Ascending aorta (tissue), 2 donors: Measurements from ENCODE around the gene CCDC170. TPM values are rescaled to one million over a fixed set of nuclear protein-coding genes. Genes with fewer than 3 reads are reported as not detected.

Experiments
- DNase-seq, 2 donors: peaks; one replicate each; pipeline ENCODE4 v3.0.0-alpha.2; 2019; ENCODE audit warnings: low spot score in 2 of 2
- H3K27ac ChIP-seq, 2 donors: fragments of 200-600 bp; sonication (generic); one replicate each; pipeline ENCODE4 v1.5.1; 2016 to 2017; ENCODE audit warnings: mild to moderate bottlenecking in 1 of 2
- H3K27me3 ChIP-seq: fragments of 200-600 bp; sonication (generic); one replicate; pipeline ENCODE4 v1.5.1; 2017
- H3K36me3 ChIP-seq, 2 donors: fragments of 200-600 bp; sonication (generic); one replicate each; pipeline ENCODE4 v1.5.1; 2016
- H3K4me1 ChIP-seq, 2 donors: fragments of 200-600 bp; sonication (generic); one replicate each; pipeline ENCODE4 v1.5.1; 2016 to 2017; ENCODE audit warnings: mild to moderate bottlenecking in 1 of 2
- H3K4me3 ChIP-seq, 2 donors: fragments of 200-600 bp; sonication (generic); one replicate each; pipeline ENCODE4 v1.5.1; 2016 to 2017; ENCODE audit warnings: mild to moderate bottlenecking in 1 of 2
- H3K9me3 ChIP-seq, 2 donors: fragments of 200-600 bp; sonication (generic); one replicate each; pipeline ENCODE4 v1.5.1; 2016
- CTCF ChIP-seq, 3 experiments: fragments of 200-600 bp in 2 of 3; fragments of 450-650 bp in 1 of 3; sonication (generic) in 2 of 3; IDR thresholded peaks; one replicate each; pipeline ENCODE4 v1.5.1; 2016 to 2019; ENCODE audit warnings: antibody characterized with exemption in 3 of 3, mild to moderate bottlenecking in 1 of 3, moderate library complexity in 1 of 3
- intact Hi-C: fragments of 100-400 bp; cut with DNase I; formaldehyde crosslinking; loops from one replicate; pipeline ENCODE4 v1.15.1; 2023
- total RNA-seq: library from RNA; depleted of rRNA; stranded (reverse); fragments of >200 nt; gene quantifications from one replicate; pipeline ENCODE4 v1.1.0, GENCODE V29; 2016

CCDC170 gene
- total RNA-seq, 1 donor from 2014 or later, result not detected

GRCh38 chr6:151627689-151628444, 134.1 kb downstream of the CCDC170 start:
- Histone ChIP-seq H3K9me3 (no peaks in the 10 kb centered on the region), H3K36me3 (no peaks in the 10 kb centered on the region), H3K27me3 (no peaks in the 10 kb centered on the region), H3K4me1 (no peaks in the 10 kb centered on the region), H3K4me3 (no peak overlapping the region), H3K27ac (no peak overlapping the region)
- intact Hi-C loops, result no loop called here
- no peak for DNase-seq
- no peak for TF ChIP-seq CTCF (IDR thresholded peaks at IDR 0.05)

DNA sequence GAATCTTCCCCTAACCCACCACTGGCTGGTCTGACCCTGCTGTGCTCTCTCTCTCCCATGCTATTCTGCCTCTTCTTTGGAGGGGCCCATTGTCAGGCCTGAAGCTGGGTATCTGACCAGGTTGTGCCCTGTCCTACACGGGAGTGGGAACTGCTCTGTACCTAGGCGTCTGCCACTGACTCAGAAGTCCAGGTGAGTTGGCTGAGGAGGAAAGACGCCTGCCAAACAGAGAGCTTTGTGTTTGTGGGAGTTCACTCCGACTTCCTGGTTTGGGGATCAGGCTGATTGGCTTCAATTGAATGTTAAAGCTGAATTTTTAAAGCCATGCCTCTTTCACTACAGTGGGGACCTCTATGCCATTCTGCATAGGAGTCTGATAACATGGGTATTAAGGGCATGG, 136.0 kb downstream of the CCDC170 start:
- intact Hi-C loops, result no loop called here
- no peak overlapping the region for H3K27ac ChIP-seq
- no peaks in the 10 kb centered on the region for H3K36me3 ChIP-seq
- DNase-seq, result no peak
- no peak for TF ChIP-seq CTCF (IDR thresholded peaks at IDR 0.05)
- H3K27me3 ChIP-seq, result no peaks in the 10 kb centered on the region
- no peaks in the 10 kb centered on the region for H3K4me1 ChIP-seq
- H3K9me3 ChIP-seq, result no peaks in the 10 kb centered on the region
- H3K4me3 ChIP-seq, result no peak overlapping the region

GRCh38 chr6:151630387-151630786, 136.6 kb downstream of the CCDC170 start:
- H3K4me1 ChIP-seq, result no peaks in the 10 kb centered on the region
- H3K36me3 ChIP-seq, result no peaks in the 10 kb centered on the region
- intact Hi-C loops, result no loop called here
- TF ChIP-seq CTCF (IDR thresholded peaks at IDR 0.05), result no peak
- no peak overlapping the region for H3K4me3 ChIP-seq
- no peak for DNase-seq
- H3K27me3 ChIP-seq, result no peaks in the 10 kb centered on the region
- no peak overlapping the region for H3K27ac ChIP-seq
- H3K9me3 ChIP-seq, result no peaks in the 10 kb centered on the region

DNA sequence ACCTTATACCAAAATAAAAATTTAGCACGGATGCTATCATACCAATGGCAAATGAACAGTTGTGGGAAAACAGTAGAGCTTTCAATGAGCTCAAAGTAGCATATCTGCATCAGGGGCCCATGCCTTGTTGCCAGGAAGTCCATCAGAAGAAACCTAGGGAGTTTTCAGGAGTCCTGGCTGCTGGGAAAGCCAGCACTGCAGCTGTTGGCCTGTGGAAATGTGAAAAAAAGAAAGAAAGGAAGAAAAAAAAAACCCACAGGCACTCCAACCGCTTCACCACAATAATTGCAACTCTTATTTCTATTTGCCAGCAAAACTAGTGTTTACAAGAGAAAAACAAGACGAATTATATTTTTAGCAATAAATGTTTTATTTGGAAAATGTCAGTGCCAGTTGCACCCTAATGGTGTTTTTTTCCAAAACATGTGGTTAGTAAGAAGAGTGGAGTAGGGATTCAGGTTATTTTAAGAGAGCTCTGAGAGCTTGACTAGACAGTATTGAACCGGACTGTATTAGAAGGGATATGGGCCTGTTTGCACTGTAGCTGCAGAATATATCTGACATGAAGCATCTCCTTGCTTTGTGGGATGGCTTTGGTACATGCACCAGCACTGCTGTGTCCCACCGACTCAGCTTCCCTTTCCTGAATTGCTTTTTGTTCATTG, 137.3 kb downstream of the CCDC170 start:
- no peak for DNase-seq
- intact Hi-C loops, result no loop called here
- H3K4me3 ChIP-seq, result no peak overlapping the region
- H3K27me3 ChIP-seq, result no peaks in the 10 kb centered on the region
- no peaks in the 10 kb centered on the region for H3K4me1 ChIP-seq
- no peaks in the 10 kb centered on the region for H3K36me3 ChIP-seq
- no peak for TF ChIP-seq CTCF (IDR thresholded peaks at IDR 0.05)
- H3K27ac ChIP-seq, result no peak overlapping the region
- no peaks in the 10 kb centered on the region for H3K9me3 ChIP-seq

DNA sequence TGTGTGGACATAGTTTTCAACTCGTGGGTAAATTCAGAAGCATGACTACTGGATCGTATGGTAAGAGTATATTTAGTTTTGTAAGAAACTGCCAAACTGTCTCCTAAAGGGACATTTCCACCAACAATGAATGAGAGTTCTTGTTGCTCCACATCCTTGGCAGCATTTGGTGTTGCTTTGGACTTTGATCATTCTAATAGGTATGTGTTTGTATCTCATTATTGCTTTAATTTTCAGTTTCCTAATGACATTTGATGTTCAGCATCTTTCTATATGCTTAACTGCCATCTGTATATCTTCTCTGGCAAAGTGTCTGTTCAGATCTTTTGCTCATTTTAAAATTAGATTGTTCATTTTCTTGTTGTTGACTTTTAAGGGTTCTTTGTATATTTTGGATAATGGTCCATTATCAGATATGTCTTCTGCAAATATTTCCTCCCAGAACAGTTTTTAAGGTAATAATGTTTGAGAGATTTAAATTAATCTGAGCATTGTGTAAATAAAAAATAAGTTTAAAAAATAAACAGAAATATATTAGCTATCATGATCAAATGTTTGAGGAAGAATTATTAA, 138.7 kb downstream of the CCDC170 start:
- Histone ChIP-seq H3K9me3 (no peaks in the 10 kb centered on the region), H3K27ac (no peak overlapping the region)
- no peak for TF ChIP-seq CTCF (IDR thresholded peaks at IDR 0.05)

More for the DNA sequence above, 138.7 kb downstream of the CCDC170 start:
- no peaks in the 10 kb centered on the region for H3K4me1 ChIP-seq
- no peaks in the 10 kb centered on the region for H3K27me3 ChIP-seq
- intact Hi-C loops, result no loop called here
- H3K36me3 ChIP-seq, result no peaks in the 10 kb centered on the region
- DNase-seq, result no peak
- no peak overlapping the region for H3K4me3 ChIP-seq
